Fibroblast of lung (primary cell): ENCODE data around the gene KNDC1.
"Not testable (repeated sequence)": the region's sequence is repeated elsewhere in the genome, so short reads cannot be mapped to it uniquely, and the experiment has no call there.

Source experiments
- CTCF ChIP-seq, 2 donors: IDR thresholded peaks in 1 of 2; conservative IDR thresholded peaks in 1 of 2; 1 replicate in 1 of 2; 2 replicates in 1 of 2; pipeline ENCODE4 v1.5.1; 2011 to 2012; ENCODE audit warnings: low read length in 2 of 2, control low read depth in 1 of 2, inconsistent platforms in 1 of 2, low read depth in 1 of 2, mild to moderate bottlenecking in 1 of 2
- EZH2 ChIP-seq: IDR thresholded peaks from 2 replicates; pipeline ENCODE4 v1.5.1; 2012; ENCODE audit warnings: low read length, control low read depth, mild to moderate bottlenecking; ENCODE audit errors: missing control alignments

GRCh38 chr10:133265052-133265451, 105.0 kb downstream of the KNDC1 start:
- TF ChIP-seq CTCF (conservative IDR thresholded peaks at IDR 0.05 in 1 of 2, IDR thresholded peaks at IDR 0.05 in 1 of 2; ENCODE audit: low read depth in 1 of 2, low read length in 2 of 2); EZH2: not testable (repeated sequence)
